B cell (primary cell): ENCODE data around the gene MUC13. TPM values are rescaled to one million over a fixed set of nuclear protein-coding genes. Genes with fewer than 3 reads are reported as not detected.

ENCODE experiments used
- ATAC-seq: fragments of 200-7000 bp; cut with Tn5 transposase; one replicate; pipeline ENCODE4 v1.10.0; 2021; ENCODE audit warnings: low read depth, mild to moderate bottlenecking, moderate number of reproducible peaks, moderate library complexity
- CTCF ChIA-PET: fragments of 350-600 bp; sonication (Branson Sonifier 250); formaldehyde crosslinking; loops from one replicate; lab custom pipeline; 2021; ENCODE audit warnings: antibody characterized with exemption, inconsistent platforms; lab: Charles Lee
- POLR2A ChIA-PET: fragments of 350-600 bp; sonication (Branson Sonifier 250); formaldehyde crosslinking; loops from one replicate; lab custom pipeline; 2021; ENCODE audit warnings: antibody characterized with exemption; lab: Charles Lee
- DNase-seq: peaks from one replicate; pipeline ENCODE4 v3.0.0; 2013
- H2AFZ ChIP-seq: 2 replicates; pipeline ENCODE4 v1.6.1; 2012; ENCODE audit warnings: mild to moderate bottlenecking, low read depth, low read length; ENCODE audit not compliant: insufficient read depth, poor library complexity, severe bottlenecking
- H3K27ac ChIP-seq, 2 donors: 1 replicate in 1 of 2; 2 replicates in 1 of 2; pipeline ENCODE4 v1.5.1; 2012 to 2013; ENCODE audit warnings: low read length in 2 of 2, mild to moderate bottlenecking in 2 of 2, moderate library complexity in 1 of 2
- H3K27me3 ChIP-seq, 4 experiments: fragments of 200-600 bp in 1 of 4; sonication (generic) in 1 of 4; replicated peaks in 1 of 4; 1 replicate in 2 of 4; 2 replicates in 2 of 4; pipeline versions ENCODE4 v1.6.1 to v1.7.0; 2013 to 2016; ENCODE audit warnings: low read length in 3 of 4, mild to moderate bottlenecking in 2 of 4, mixed read lengths in 1 of 4, moderate library complexity in 1 of 4; ENCODE audit not compliant: insufficient read depth in 4 of 4, control insufficient read depth in 3 of 4; ENCODE audit errors: control extremely low read depth in 1 of 4
- H3K36me3 ChIP-seq, 2 experiments: replicated peaks in 1 of 2; 1 replicate in 1 of 2; 2 replicates in 1 of 2; pipeline versions ENCODE4 v1.6.1 to v1.7.1; 2013; ENCODE audit warnings: low read length in 1 of 2; ENCODE audit not compliant: insufficient read depth in 2 of 2, control insufficient read depth in 1 of 2; ENCODE audit errors: control extremely low read depth in 1 of 2, extremely low read depth in 1 of 2
- H3K4me1 ChIP-seq, 2 donors: fragments of 200-600 bp in 1 of 2; sonication (generic) in 1 of 2; 1 replicate in 1 of 2; 2 replicates in 1 of 2; pipeline versions ENCODE4 v1.5.1 to v1.6.1; 2013 to 2017; ENCODE audit warnings: low read length in 2 of 2; ENCODE audit not compliant: control insufficient read depth in 2 of 2, insufficient read depth in 2 of 2
- H3K4me2 ChIP-seq: replicated peaks from 2 replicates; pipeline ENCODE3; 2012; ENCODE audit warnings: mild to moderate bottlenecking, low read depth, low read length; ENCODE audit not compliant: poor library complexity, severe bottlenecking
- H3K4me3 ChIP-seq, 5 experiments: fragments of 200-600 bp in 1 of 5; sonication (generic) in 1 of 5; 1 replicate in 3 of 5; 2 replicates in 2 of 5; pipeline versions ENCODE4 v1.5.1 to v1.7.0; 2011 to 2016; ENCODE audit warnings: low read length in 4 of 5, mild to moderate bottlenecking in 4 of 5, low read depth in 2 of 5, control low read depth in 1 of 5, moderate library complexity in 1 of 5; ENCODE audit not compliant: insufficient read depth in 1 of 5; ENCODE audit errors: control extremely low read depth in 1 of 5, extremely low read depth in 1 of 5
- H3K79me2 ChIP-seq: fragments of 200-600 bp; sonication (generic); one replicate; pipeline ENCODE4 v1.6.0; 2016; ENCODE audit warnings: low read length; ENCODE audit not compliant: control insufficient read depth, insufficient read depth
- H3K9ac ChIP-seq: fragments of 200-600 bp; sonication (generic); 2 replicates; pipeline ENCODE4 v1.6.1; 2017; ENCODE audit warnings: mild to moderate bottlenecking, low read length, moderate library complexity
- H3K9me3 ChIP-seq, 3 donors: one replicate each; pipeline versions ENCODE4 v1.6.1 to v1.7.1; 2013; ENCODE audit warnings: low read length in 2 of 3; ENCODE audit not compliant: control insufficient read depth in 2 of 3, insufficient read depth in 1 of 3; ENCODE audit errors: control extremely low read depth in 1 of 3
- H4K20me1 ChIP-seq: 2 replicates; pipeline ENCODE4 v1.6.0; 2012; ENCODE audit warnings: mild to moderate bottlenecking, low read length; ENCODE audit not compliant: insufficient read depth, control insufficient read depth, poor library complexity, severe bottlenecking
- H3K27ac Mint-ChIP-seq: one replicate; pipeline ENCODE4 v1.8.0; 2021; ENCODE audit warnings: mixed read lengths
- H3K27me3 Mint-ChIP-seq: one replicate; pipeline ENCODE4 v1.8.0; 2021; ENCODE audit warnings: mixed read lengths
- H3K4me1 Mint-ChIP-seq: one replicate; pipeline ENCODE4 v1.8.0; 2021; ENCODE audit warnings: mixed read lengths
- H3K4me3 Mint-ChIP-seq: one replicate; pipeline ENCODE4 v1.8.0; 2021; ENCODE audit warnings: mixed read lengths
- H3K9me3 Mint-ChIP-seq: one replicate; pipeline ENCODE4 v1.8.0; 2022; ENCODE audit warnings: mixed read lengths; ENCODE audit not compliant: insufficient read depth
- EZH2 ChIP-seq: IDR thresholded peaks from 2 replicates; pipeline ENCODE4 v1.6.1; 2012; ENCODE audit warnings: borderline replicate concordance, low read depth, mild to moderate bottlenecking, moderate library complexity, low read length; ENCODE audit not compliant: insufficient read depth, poor library complexity, severe bottlenecking
- WGBS: methylation state at CpG from one replicate; pipeline ENCODE4 v1.1.5; 2013; ENCODE audit warnings: missing lambda C conversion rate; ENCODE audit not compliant: insufficient coverage; 5-methylcytosine and 5-hydroxymethylcytosine counted together
- intact Hi-C: fragments of 100-400 bp; cut with micrococcal nuclease; formaldehyde crosslinking; loops from one replicate; pipeline ENCODE4 v1.10.0; 2022
- polyA plus RNA-seq: library from polyadenylated mRNA; depleted of rRNA; stranded (reverse); fragments of >200 nt; gene quantifications from 2 replicates; pipeline ENCODE4 v1.2.3, GENCODE V29; 2012
- total RNA-seq, 2 donors: library from RNA; stranded (reverse); fragments of 120-200 nt in 1 of 2; gene quantifications; 1 replicate in 1 of 2; 2 replicates in 1 of 2; pipeline versions ENCODE4 v1.2.3 to v1.2.4, GENCODE V29; 2013 to 2022
- TF ChIP-seq, protein P1 (sequence below): fragments of 200-600 bp; IDR thresholded peaks from one replicate; pipeline ENCODE4 v1.8.0; 2022; ENCODE audit warnings: antibody characterized with exemption, mild to moderate bottlenecking

The MUC13 gene
- total and polyA plus RNA-seq, 2 donors (not counting 1 experiment from before 2014, with no cell fraction given) = not detected

DNA sequence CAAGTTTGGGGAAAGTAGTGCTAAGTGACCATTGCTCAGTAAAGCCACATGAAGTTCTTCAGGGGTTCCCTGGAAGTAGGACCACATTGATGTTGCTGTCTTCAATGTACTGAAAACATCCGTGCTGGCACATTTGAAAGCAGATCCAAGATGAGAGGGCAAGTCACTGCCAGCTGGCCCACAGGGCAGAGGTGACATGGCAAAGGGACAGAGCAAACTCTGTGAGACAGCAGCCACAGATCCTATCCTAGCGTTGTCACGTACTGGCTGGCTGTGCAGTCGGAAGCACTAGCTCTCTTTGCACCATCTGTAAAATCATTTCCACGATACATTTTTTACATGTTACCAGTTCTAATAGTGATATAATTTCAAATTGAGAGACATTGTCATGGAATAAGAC lies 13.8 kb downstream of the MUC13 start:
- Mint-ChIP-seq H3K4me3 (no peak overlapping the region), H3K4me1 (no peaks in the 10 kb centered on the region), H3K27ac (no peak overlapping the region), H3K9me3 (no peaks in the 10 kb centered on the region), H3K27me3 (peaks cover 28% of the 10 kb centered on the region)
- POLR2A ChIA-PET = no interaction called here
- peaks cover 0 to 3% (median 0%) of the 10 kb centered on the region in 4 experiments for H3K27me3 ChIP-seq
- no peaks in the 10 kb centered on the region for H3K4me1 ChIP-seq
- H3K36me3 ChIP-seq = no peaks in the 10 kb centered on the region
- WGBS = 86% methylated on average over 1 of the region's 5 CpGs
- no peak overlapping the region for H2AFZ ChIP-seq
- no peaks in the 10 kb centered on the region for H3K79me2 ChIP-seq
- ATAC-seq = no peak
- H4K20me1 ChIP-seq = no peaks in the 10 kb centered on the region
- CTCF ChIA-PET = interaction anchor here (0.6 to 0.7 kb wide), 2 partner anchors 12 to 16 kb away, joined by 3 to 4 read pairs; no protein-coding TSS in a partner anchor
- intact Hi-C loops = no loop called here
- H3K9me3 ChIP-seq = no peaks in the 10 kb centered on the region
- no peak overlapping the region for H3K27ac ChIP-seq
- DNase-seq = no peak
- no peak overlapping the region for H3K4me3 ChIP-seq
- no peak overlapping the region for H3K9ac ChIP-seq
- no peak overlapping the region for H3K4me2 ChIP-seq
- no peak for TF ChIP-seq EZH2
- TF ChIP-seq, protein P1, sequence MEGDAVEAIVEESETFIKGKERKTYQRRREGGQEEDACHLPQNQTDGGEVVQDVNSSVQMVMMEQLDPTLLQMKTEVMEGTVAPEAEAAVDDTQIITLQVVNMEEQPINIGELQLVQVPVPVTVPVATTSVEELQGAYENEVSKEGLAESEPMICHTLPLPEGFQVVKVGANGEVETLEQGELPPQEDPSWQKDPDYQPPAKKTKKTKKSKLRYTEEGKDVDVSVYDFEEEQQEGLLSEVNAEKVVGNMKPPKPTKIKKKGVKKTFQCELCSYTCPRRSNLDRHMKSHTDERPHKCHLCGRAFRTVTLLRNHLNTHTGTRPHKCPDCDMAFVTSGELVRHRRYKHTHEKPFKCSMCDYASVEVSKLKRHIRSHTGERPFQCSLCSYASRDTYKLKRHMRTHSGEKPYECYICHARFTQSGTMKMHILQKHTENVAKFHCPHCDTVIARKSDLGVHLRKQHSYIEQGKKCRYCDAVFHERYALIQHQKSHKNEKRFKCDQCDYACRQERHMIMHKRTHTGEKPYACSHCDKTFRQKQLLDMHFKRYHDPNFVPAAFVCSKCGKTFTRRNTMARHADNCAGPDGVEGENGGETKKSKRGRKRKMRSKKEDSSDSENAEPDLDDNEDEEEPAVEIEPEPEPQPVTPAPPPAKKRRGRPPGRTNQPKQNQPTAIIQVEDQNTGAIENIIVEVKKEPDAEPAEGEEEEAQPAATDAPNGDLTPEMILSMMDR = no peak

DNA sequence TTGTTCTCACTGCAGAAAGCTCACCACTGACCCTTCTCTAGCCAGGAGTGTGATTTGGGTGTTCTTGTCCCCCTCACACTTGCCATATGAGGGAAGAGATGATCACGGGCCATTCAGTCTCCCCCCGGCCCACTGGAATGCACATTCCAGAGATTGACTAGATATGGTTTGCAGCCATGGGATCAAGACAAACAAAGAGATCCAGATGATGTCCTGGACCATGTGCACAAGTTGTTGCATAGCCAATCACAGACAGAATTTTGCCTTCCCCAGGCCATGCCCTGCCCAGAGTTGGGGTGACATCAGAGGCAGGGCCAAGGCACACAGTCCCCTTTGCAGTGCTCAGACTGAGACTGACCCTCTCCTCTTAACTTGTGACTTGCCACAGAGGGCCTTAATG lies 14.8 kb downstream of the MUC13 start:
- Mint-ChIP-seq H3K9me3 (no peaks in the 10 kb centered on the region), H3K27me3 (peaks cover 23% of the 10 kb centered on the region), H3K27ac (no peak overlapping the region), H3K4me1 (no peaks in the 10 kb centered on the region), H3K4me3 (no peak overlapping the region)
- Histone ChIP-seq H4K20me1 (no peaks in the 10 kb centered on the region), H3K4me1 (no peaks in the 10 kb centered on the region), H3K9ac (no peak overlapping the region), H3K4me2 (no peak overlapping the region), H3K79me2 (no peaks in the 10 kb centered on the region), H3K9me3 (no peaks in the 10 kb centered on the region), H3K27ac (no peak overlapping the region), H3K4me3 (no peak overlapping the region), H3K27me3 (no peaks in the 10 kb centered on the region), H2AFZ (no peak overlapping the region), H3K36me3 (no peaks in the 10 kb centered on the region)
- WGBS = no CpG with 5 or more reads among the region's 2 CpGs
- TF ChIP-seq, protein P1 = no peak
- no peak for TF ChIP-seq EZH2
- no peak for DNase-seq
- CTCF ChIA-PET = no interaction called here
- no peak for ATAC-seq
- POLR2A ChIA-PET = no interaction called here
- intact Hi-C loops = no loop called here
